ENCODE results near the gene NPIPB2. TPM values are rescaled to one million over a fixed set of nuclear protein-coding genes. Genes with fewer than 3 reads are reported as not detected.

Gene NPIPB2
- total RNA-seq, result 4.6 and 6.1 TPM in 2 replicates

DNA sequence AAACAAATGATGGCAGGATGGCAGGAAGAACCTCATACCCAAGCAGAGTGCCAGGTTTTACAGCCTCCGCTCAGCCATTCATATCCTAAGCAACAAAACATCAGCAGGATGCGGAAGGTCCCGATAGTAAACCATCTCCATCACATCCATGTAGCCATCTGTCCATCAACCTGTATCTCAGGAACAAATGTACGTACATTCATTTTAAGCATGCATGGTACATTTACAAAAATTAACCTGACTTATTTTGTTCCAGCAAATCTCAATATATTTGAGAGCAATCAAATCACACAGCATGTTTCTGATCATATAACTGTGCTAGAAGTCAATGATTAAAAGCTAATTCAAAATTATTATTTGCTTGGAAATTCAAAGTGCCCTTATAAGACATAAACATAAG lies at the start of gene NPIPB2:
TSS of gene NPIPB2 (minus strand) at position 101 of the 400 bp plus-strand sequence. CDS start at position 101, 0 bp downstream.

DNA sequence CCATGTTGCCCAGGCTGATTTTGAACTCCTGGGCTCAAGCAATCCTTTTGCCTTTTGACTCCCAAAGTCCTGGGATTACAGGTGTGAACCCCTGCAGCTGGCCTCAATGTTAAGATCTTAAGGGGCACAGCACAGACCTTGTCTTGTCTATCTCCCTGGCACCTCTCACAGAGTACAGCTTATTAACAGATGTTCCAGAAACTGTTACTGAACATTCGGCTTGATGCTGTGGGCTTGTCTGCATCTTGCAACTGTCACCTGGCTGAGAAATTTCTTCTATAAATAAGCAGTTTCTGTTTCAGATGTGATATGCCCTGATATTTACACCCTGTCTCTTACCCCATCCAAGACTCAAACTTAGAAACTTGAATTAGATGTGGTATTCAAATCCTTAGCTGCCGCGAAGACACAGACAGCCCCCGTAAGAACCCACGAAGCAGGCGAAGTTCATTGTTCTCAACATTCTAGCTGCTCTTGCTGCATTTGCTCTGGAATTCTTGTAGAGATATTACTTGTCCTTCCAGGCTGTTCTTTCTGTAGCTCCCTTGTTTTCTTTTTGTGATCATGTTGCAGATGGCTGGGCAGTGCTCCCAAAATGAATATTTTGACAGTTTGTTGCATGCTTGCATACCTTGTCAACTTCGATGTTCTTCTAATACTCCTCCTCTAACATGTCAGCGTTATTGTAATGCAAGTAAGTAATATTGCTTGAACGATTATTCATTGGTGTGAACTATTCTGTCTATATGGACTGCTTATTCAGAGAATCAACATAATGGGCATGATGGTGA lies 23.1 kb upstream of the NPIPB2 start, which contains the start of gene TNFRSF17:
TSS of gene TNFRSF17 (plus strand) at position 450 of the 791 bp plus-strand sequence. CDS start at position 565, 115 bp downstream.

DNA sequence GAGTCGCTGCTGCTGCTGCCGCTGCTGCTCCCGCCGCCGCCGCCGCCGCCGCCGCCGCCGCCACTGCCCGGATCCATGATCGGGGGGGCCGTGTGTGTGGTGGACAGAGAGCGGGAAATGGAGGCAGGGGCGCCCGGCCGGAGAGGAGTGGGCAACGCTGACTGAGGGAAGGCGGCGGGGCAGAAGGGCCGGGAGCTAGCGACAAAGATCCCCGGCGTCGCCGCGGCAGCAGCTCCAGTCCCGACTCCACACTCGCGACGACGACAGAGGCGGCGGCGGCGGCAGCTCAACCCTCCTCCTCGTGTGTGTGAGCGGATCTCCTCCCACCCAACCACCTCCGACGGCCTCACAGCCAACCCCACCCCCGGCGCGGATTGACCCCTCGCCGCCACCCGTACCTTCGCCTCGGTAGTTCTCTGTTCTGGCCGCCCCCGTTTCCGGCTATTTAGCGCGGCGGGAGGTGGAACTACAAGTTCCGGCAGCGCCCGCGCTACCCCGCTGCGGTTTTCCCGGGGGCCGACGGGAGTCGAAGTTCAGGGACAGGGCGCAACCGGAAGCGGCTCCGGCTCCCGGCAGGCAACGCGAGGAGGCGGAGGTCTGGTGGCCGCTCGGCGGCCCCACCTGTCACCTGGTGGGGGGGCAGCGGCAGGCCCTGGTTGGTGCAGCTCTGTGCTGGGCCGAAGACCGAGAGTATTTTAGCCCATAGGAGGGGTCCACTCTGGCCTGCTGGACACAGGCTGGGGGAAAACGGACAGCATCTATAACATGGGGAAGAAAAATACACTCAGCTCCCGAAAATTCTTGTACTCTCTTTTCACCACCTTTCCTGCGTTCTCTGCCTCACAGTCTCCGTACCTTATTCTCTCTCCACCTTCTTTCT lies 26.0 kb downstream of the NPIPB2 start, which contains the start of gene GSPT1:
TSS of gene GSPT1 (minus strand) at position 313 of the 880 bp plus-strand sequence. CDS start at position 77, 236 bp downstream.

Other genes starting within 250 kb of the NPIPB2 start
- gene TXNDC11, start 199.2 kb downstream of the NPIPB2 start, total RNA-seq, result 14.3 and 17.2 TPM in 2 replicates
- 27.9 and 35.5 TPM in 2 replicates for gene ZC3H7A, start 144.8 kb downstream of the NPIPB2 start, total RNA-seq
- 37.2 and 41.5 TPM in 2 replicates for gene RSL1D1, start 90.5 kb downstream of the NPIPB2 start, total RNA-seq
- gene GSPT1, start 26.1 kb downstream of the NPIPB2 start, total RNA-seq, result 27.4 and 41.1 TPM in 2 replicates
- not detected in 2 replicates for gene TNFRSF17, start 23.2 kb upstream of the NPIPB2 start, total RNA-seq
- gene SNX29, start 34.7 kb upstream of the NPIPB2 start, total RNA-seq, result 17.0 and 27.2 TPM in 2 replicates

All from bronchial smooth muscle cell (primary cell).